Right cardiac atrium (tissue), 5 donors: ENCODE measurements around the gene METTL26. TPM values are rescaled to one million over a fixed set of nuclear protein-coding genes. Genes with fewer than 3 reads are reported as not detected.
A peak's percentile ranks its signal among the peaks of the same experiment; 100 is the strongest.

Experiments used
- ATAC-seq, 2 donors: fragments of 200-7000 bp; cut with Tn5 transposase; one replicate each; pipeline versions ENCODE4 v1.8.0 to v1.9.1; 2020; ENCODE audit warnings: moderate library complexity in 2 of 2, mild to moderate bottlenecking in 1 of 2
- DNase-seq, 3 donors: peaks; one replicate each; pipeline ENCODE4 v3.0.0-alpha.2; 2020
- H3K27ac ChIP-seq: one replicate; pipeline ENCODE4 v1.5.1; 2013; ENCODE audit warnings: mild to moderate bottlenecking, low read length, control low read depth, moderate library complexity
- H3K27me3 ChIP-seq: one replicate; pipeline ENCODE4 v1.6.1; 2013; ENCODE audit not compliant: control insufficient read depth, insufficient read depth
- H3K4me1 ChIP-seq: one replicate; pipeline ENCODE4 v1.6.1; 2013; ENCODE audit warnings: low read length; ENCODE audit not compliant: control insufficient read depth, insufficient read depth
- H3K4me3 ChIP-seq: one replicate; pipeline ENCODE4 v1.5.1; 2013; ENCODE audit warnings: low read length, control low read depth
- H3K9me3 ChIP-seq: one replicate; pipeline ENCODE4 v1.6.1; 2013; ENCODE audit warnings: low read length; ENCODE audit not compliant: control insufficient read depth
- WGBS: extraction: QIAGEN DNeasy Blood & Tissue Kit; methylation state at CpG from one replicate; pipeline ENCODE4 v1.1.7; 2013; 5-methylcytosine and 5-hydroxymethylcytosine counted together
- intact Hi-C, 4 donors: fragments of 100-400 bp; cut with DNase I; formaldehyde crosslinking; loops; one replicate each; pipeline versions ENCODE4 v1.11.0 to v1.14.0; 2022 to 2023
- long read RNA-seq, 4 donors: library from polyadenylated mRNA; unstranded; transcript quantifications; one replicate each; pipeline ENCODE4 v2.0.0, GENCODE V29; 2020 to 2021
- polyA plus RNA-seq: library from polyadenylated mRNA; stranded (reverse); fragments of 200-250 nt; gene quantifications from one replicate; pipeline ENCODE4 v1.2.3, GENCODE V29; 2013
- total RNA-seq, 4 donors: library from RNA; stranded (reverse); fragmentation: NEBNext Ultra II Directional; extraction: Animal tissue kit (Norgen Biotek cat#: 25700); gene quantifications; one replicate each; pipeline ENCODE4 v1.2.1, GENCODE V29; 2021
- donor health status: healthy with polysubstance abuse.
- donor health status: DM: no; HTN: yes; CAD: no.
- donor health status: DM: no; HTN: no; CAD: no.
- donor health status: DM: no; HTN: yes; CAD: no; lungs with severe emphysema.
- donor health status: DM: yes; HTN: yes; CAD: no.

The METTL26 gene
- total RNA-seq, result 10 to 100 TPM; 55.4 to 60.3 (median 56.6) TPM
- polyA plus RNA-seq, result 128 TPM
- long read RNA-seq, donor 1, transcript METTL26-205 (5 exons, 726 nt), result minor isoform, 5 of 51 reads
- long read RNA-seq, donor 1, transcript METTL26-201 (6 exons, 794 nt), result major isoform, 30 of 51 reads
- long read RNA-seq, donor 1, partial matches to known transcripts, result 3 of 51 reads
- long read RNA-seq, donor 1, other reads (novel, unspliced or antisense), result 7 of 51 reads
- long read RNA-seq, donor 2, transcript METTL26-201 (6 exons, 794 nt), result major isoform, 22 of 60 reads
- long read RNA-seq, donor 2, transcript METTL26-207 (6 exons, 755 nt), result minor isoform, 7 of 60 reads
- long read RNA-seq, donor 2, partial matches to known transcripts, result 5 of 60 reads
- long read RNA-seq, donor 2, other reads (novel, unspliced or antisense), result 8 of 60 reads
- long read RNA-seq, donor 3, transcript METTL26-207 (6 exons, 755 nt), result minor isoform, 9 of 59 reads
- long read RNA-seq, donor 3, transcript METTL26-201 (6 exons, 794 nt), result major isoform, 36 of 59 reads
- long read RNA-seq, donor 3, partial matches to known transcripts, result 4 of 59 reads
- long read RNA-seq, donor 3, other reads (novel, unspliced or antisense), result 3 of 59 reads
- long read RNA-seq, donor 4, transcript METTL26-206 (3 exons, 1,710 nt), result minor isoform, 6 of 45 reads
- long read RNA-seq, donor 4, transcript METTL26-201 (6 exons, 794 nt), result major isoform, 19 of 45 reads
- long read RNA-seq, donor 4, partial matches to known transcripts, result 1 of 45 reads
- long read RNA-seq, donor 4, other reads (novel, unspliced or antisense), result 6 of 45 reads

DNA sequence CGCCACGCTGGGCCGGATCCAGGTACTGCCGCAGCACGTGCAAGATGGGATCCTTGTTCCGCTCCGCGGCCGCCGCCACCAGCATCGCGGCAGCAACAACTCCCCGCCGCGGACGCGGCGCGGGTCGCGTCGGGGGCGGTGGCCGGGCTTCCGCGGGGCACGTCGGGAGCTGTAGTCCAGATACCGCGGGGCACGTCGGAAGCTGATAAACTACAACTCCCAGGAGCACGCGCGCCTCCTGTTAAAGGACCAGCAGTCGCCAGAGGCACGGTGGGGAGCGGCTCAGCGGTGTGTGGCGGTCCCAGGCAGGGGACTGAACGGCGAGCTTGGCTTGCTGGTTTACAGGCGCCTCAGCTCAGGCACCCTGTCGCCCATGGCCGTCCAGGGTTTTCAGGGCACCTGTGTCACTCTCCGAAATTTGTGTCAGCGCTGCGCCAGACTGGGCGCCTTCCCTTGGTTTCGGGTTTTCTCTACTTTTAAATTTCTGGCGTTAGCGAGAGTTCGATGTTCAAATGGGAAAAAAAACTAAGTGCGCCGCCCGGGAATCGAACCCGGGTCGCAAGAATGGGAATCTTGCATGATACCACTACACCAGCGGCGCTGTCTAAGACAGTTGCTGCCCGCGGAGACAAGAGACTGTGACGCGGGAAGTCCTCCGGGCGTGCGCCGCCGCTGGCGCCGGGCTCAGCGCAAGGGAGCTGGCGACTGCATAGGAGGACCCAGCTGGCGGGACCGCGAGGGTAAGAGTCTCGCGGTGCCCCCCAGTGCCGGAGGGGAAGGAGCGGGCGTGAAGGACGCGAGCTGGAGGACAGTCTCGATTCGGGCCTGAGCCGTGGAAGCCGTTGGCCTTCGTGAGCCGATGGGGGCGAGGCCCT, at the start of gene METTL26:
Gene METTL26 (minus strand): TSS at position 100 of the 875 bp plus-strand sequence. CDS start 15 bp downstream, at position 85.
- under 1% methylated on average over 91 of the region's 91 CpGs for WGBS
- peak; percentile 90 to 91 for ATAC-seq
- intact Hi-C loops, result no loop called here

DNA sequence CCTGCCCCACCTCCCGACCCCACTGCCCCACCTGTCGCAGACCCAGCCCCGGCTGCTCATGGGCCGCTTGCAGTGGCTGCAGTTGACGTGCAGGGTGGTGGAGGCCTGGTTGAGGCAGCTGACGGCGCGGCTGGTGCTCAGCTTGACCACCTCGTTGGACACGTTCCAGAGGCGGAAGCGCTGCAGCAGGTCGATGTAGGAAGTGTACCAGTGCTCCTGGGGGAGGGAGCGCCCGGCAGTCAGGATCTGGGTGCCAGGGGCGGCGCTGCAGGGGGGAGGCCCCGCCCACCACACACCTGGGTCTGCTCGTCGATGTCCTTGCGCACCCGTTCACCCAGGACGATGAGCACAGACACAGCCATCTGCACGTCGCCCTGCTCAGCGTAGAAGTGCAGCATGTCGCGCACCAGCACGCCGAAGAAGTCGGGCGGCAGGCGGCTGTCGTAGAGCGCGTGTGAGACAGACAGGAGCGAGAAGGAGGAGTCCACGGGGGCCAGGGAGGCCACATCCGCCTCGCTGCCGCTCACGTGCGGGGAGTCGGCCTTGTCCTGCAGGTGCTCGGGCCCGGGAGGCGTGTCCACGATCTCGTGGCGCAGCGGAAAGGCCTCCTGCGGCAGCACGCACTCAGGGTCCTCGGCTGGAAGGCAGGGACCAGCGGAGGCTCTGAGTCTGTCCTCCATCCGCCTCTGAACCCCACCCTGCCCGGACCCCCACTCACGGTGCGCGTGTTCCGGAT, 49.0 kb upstream of the METTL26 start:
- ATAC-seq (no peak), DNase-seq (peak in 2 of 3 donors; percentile 78 to 80)
- intact Hi-C loops, result no loop called here
- Histone ChIP-seq H3K4me3 (no peak overlapping the region), H3K27ac (no peak overlapping the region), H3K9me3 (no peaks in the 10 kb centered on the region), H3K27me3 (no peaks in the 10 kb centered on the region), H3K4me1 (peaks cover 12% of the 10 kb centered on the region)
- 94% methylated on average over 61 of the region's 61 CpGs for WGBS

More for the DNA sequence above, at the start of gene METTL26:
- peak within 1 kb of the TSS; percentile 95 for H3K27ac ChIP-seq
- DNase-seq, result peak; percentile 98 to 99 (median 98)
- no peaks in the 10 kb centered on the region for H3K9me3 ChIP-seq
- H3K27me3 ChIP-seq, result no peaks in the 10 kb centered on the region
- peaks cover 5% of the 10 kb centered on the region for H3K4me1 ChIP-seq
- H3K4me3 ChIP-seq, result peak within 1 kb of the TSS; percentile 44

DNA sequence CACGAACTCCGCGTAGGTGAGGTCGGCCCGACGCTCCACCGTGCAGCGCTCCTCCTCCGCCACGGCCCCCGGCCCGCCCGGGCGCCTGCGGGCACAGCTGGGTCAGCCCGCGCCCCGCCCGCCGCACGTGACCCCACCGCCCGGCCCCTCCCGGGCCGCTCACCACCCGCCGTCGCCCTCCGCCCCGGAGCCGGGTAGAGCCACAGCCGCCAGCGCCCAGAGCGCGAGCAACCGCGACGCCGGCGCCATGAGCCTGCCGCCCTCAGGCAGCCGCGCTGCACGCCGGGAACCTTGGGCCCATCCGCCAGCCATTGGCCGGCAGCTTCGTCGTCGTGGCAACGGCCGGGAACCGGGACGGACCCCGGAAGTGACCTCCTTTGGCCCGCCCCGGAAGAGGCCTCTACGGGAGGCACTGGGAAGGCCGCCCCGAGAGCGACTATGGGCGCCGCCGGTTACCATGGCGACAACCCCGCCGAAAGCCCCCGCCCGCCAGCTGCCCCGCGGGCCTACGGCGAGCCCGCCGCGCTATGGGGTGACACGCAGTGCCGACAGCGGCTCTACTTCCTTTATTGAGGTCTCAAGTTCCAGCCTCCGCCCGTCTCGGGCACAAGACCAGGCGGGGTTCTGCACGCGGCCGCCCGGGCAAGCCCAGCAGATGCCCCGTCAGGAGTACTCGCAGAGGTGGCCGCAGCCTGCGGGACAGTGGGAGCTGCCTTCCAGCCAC, 48.1 kb upstream of the METTL26 start, which contains the start of gene JMJD8:
Gene JMJD8 (minus strand): TSS at position 264 of the 724 bp plus-strand sequence. CDS start 15 bp downstream, at position 249.
- intact Hi-C loops, result no loop called here
- WGBS, result 4% methylated on average over 91 of the region's 91 CpGs
- DNase-seq (peak; percentile 99 to 100 (median 99)), ATAC-seq (peak; percentile 75 to 76)
- peaks cover 8% of the 10 kb centered on the region for H3K4me1 ChIP-seq
- peak within 1 kb of the TSS; percentile 14 for H3K27ac ChIP-seq
- H3K9me3 ChIP-seq, result no peaks in the 10 kb centered on the region
- H3K27me3 ChIP-seq, result no peaks in the 10 kb centered on the region
- H3K4me3 ChIP-seq, result peak within 1 kb of the TSS; percentile 52

DNA sequence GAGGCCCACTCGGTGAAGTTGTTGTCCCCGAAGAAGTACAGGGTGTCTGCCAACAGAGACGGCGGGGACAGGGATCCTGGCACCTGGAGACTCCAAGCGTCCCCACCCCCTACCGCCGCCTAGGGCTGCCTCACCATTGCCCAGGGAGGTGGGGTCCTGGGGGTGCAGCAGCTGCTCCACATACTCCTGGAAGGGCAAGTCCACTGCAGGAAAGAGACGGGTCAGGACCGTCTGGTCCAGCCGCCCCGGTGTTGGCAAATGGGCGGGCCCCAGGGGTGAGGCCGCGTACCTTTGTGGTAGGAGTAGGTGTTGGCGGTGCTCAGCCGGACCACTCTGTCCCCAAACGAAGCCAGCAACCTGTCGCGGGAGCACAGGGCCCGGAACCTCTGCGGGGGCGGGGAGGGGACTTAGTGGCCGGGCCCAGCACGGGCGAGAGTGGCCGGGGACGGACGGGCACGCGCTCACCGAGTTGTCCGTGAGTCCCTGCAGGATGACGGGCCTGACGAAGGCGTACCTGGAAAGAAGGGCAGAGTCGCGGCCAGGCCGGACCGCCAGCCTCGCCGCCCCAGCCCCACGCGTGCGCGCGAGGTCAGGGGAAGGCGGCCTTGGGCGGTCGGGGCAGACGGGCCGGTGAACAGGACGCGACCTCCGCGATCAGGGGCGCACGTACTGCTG, 47.4 kb upstream of the METTL26 start:
- H3K4me3 ChIP-seq, result peak overlapping the region; percentile 52
- ATAC-seq, result no peak
- H3K27me3 ChIP-seq, result no peaks in the 10 kb centered on the region
- no peak overlapping the region for H3K27ac ChIP-seq
- peaks cover 7% of the 10 kb centered on the region for H3K4me1 ChIP-seq
- H3K9me3 ChIP-seq, result no peaks in the 10 kb centered on the region
- WGBS, result 15% methylated on average over 57 of the region's 57 CpGs
- DNase-seq, result peak in 1 of 3 donors; percentile 73
- intact Hi-C loops, result no loop called here

DNA sequence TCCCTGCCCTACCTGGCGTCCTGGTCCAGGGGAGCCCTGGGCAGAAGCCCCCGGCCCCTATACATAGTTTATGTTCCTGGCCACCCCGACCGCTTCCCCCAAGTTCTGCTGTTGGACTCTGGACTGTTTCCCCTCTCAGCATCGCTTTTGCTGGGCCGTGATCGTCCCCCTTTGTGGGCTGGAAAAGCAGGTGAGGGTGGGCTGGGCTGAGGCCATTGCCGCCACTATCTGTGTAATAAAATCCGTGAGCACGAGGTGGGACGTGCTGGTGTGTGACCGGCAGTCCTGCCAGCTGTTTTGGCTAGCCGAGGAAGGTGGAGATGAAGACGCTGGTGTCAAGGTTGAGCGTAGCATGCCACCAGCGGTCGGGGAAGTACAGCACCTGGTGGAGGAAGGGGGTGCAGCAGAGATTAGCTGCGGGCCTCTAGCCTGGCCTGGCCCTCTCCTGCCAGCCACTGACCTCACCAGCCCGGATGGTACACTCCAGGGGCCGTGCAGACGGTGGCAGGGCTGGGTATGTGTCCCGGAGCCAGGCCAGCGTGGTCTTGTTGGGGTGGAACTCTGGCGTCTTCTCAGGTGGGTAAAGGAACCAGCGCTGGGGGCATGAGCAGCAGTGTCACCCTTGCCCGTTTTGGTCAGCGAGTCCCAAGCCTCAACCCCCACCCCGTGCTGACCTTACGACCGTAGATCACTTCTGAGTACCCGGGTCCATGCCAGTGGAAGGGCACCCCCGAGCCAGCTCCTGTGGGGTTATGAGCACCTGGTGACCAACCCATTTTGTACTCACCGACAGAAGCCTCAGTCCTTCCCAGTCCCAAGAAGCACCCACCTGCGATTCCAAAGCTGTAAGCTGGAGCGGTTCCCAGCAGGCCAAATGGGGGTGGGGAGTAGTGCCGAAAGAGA, 46.6 kb upstream of the METTL26 start:
- WGBS, result 84% methylated on average over 36 of the region's 36 CpGs
- H3K27me3 ChIP-seq, result no peaks in the 10 kb centered on the region
- no peak for ATAC-seq
- H3K4me1 ChIP-seq, result peaks cover 7% of the 10 kb centered on the region
- no peaks in the 10 kb centered on the region for H3K9me3 ChIP-seq
- intact Hi-C loops, result no loop called here
- H3K27ac ChIP-seq, result no peak overlapping the region
- peak in 1 of 3 donors; percentile 61 for DNase-seq
- no peak overlapping the region for H3K4me3 ChIP-seq

DNA sequence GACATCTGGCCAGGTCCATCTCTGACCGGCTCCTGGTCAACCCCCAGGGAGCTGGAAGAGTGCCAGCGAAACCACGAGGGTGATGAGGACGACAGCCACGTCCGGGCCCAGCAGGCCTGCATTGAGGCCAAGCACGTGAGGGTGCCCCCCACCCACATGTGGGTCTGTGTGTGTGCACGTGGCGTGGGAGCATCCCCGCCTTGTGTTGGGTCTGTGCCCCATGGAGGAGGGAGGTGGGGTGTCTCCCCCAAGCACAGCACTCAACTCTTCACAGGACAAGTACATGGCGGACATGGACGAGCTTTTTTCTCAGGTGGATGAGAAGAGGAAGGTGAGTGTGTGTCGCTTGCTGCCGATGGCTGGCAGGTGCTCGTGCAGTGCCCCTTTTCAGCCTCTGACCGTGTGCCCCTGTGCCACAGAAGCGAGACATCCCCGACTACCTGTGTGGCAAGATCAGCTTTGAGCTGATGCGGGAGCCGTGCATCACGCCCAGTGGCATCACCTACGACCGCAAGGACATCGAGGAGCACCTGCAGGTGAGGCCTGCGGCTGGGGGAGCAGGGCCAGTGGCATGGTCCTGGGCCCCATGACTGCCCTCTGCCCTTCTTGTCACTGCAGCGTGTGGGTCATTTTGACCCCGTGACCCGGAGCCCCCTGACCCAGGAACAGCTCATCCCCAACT, 45.8 kb upstream of the METTL26 start:
- peaks cover 7% of the 10 kb centered on the region for H3K4me1 ChIP-seq
- DNase-seq (peak in 2 of 3 donors; percentile 78 to 80), ATAC-seq (no peak)
- 73% methylated on average over 28 of the region's 28 CpGs for WGBS
- no peaks in the 10 kb centered on the region for H3K9me3 ChIP-seq
- intact Hi-C loops, result no loop called here
- no peak overlapping the region for H3K4me3 ChIP-seq
- no peaks in the 10 kb centered on the region for H3K27me3 ChIP-seq
- no peak overlapping the region for H3K27ac ChIP-seq

DNA sequence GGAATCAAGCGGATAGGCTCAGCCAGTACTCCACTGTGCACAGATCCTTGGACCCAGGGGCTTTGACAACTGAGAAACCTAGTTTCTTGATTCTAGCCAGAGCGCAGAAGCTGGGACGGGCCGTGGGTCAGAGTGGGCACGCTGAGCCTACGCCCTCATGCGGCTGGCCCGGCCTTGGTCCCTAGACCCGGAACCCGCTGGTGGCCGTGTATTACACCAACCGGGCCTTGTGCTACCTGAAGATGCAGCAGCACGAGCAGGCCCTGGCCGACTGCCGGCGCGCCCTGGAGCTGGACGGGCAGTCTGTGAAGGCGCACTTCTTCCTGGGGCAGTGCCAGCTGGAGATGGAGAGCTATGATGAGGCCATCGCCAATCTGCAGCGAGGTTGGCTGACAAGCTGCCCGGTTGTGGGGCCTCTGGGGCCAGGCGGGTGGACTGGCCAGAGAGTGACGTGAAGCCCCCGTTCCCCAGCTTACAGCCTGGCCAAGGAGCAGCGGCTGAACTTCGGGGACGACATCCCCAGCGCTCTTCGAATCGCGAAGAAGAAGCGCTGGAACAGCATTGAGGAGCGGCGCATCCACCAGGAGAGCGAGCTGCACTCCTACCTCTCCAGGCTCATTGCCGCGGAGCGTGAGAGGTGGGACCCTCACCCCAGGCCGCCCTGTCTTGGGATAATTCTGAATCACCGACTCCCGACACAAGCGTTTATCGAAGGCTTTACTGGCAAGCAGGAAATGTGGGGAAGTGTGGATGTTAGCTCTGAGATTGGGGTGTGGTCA, 45.1 kb upstream of the METTL26 start:
- WGBS, result 45% methylated on average over 44 of the region's 44 CpGs
- DNase-seq (peak; percentile 67 to 84 (median 83)), ATAC-seq (no peak)
- Histone ChIP-seq H3K9me3 (no peaks in the 10 kb centered on the region), H3K27ac (no peak overlapping the region), H3K27me3 (no peaks in the 10 kb centered on the region), H3K4me3 (peak overlapping the region; percentile 77), H3K4me1 (peaks cover 7% of the 10 kb centered on the region)
- intact Hi-C loops, result no loop called here

DNA sequence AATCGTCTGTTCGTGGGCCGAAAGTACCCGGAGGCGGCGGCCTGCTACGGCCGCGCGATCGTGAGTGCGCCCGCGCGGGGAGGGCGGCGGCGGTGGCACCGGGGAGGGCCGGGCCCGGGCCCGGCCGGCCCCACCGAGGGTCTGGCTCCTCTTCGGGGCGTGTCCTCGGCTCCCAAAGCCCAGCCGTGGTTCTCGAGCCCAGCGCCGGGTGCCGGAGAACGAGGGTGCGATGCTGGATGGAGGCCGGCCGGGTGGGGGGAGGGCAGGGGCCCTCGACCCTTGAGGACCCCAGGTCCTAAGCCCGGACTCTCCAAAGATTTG, 44.5 kb upstream of the METTL26 start:
- no peaks in the 10 kb centered on the region for H3K27me3 ChIP-seq
- peak overlapping the region; percentile 96 for H3K27ac ChIP-seq
- H3K4me1 ChIP-seq, result peaks cover 7% of the 10 kb centered on the region
- under 1% methylated on average over 38 of the region's 38 CpGs for WGBS
- no peaks in the 10 kb centered on the region for H3K9me3 ChIP-seq
- no peak for ATAC-seq
- H3K4me3 ChIP-seq, result peak overlapping the region; percentile 77
- intact Hi-C loops, result no loop called here
- DNase-seq, result no peak
